Neural progenitor cell (in vitro differentiated cells): ENCODE measurements around the gene CAB39L. TPM values are rescaled to one million over a fixed set of nuclear protein-coding genes. Genes with fewer than 3 reads are reported as not detected.
A peak's percentile ranks its signal among the peaks of the same experiment; 100 is the strongest.

Experiments used
- DNase-seq: peaks from one replicate; pipeline ENCODE4 v3.0.0-alpha.2; 2016; ENCODE audit warnings: low spot score
- H2AFZ ChIP-seq: fragments of 200-600 bp; sonication (generic); replicated peaks from 2 replicates; pipeline ENCODE4 v1.6.1; 2016; ENCODE audit warnings: antibody characterized with exemption
- H3F3A ChIP-seq: fragments of 200-600 bp; sonication (generic); 2 replicates; pipeline ENCODE4 v1.6.1; 2016; ENCODE audit warnings: antibody characterized with exemption, low read depth
- H3K27ac ChIP-seq: fragments of 200-600 bp; sonication (generic); 2 replicates; pipeline ENCODE4 v1.5.1; 2016; ENCODE audit warnings: mild to moderate bottlenecking
- H3K27me3 ChIP-seq: fragments of 200-600 bp; sonication (generic); 2 replicates; pipeline ENCODE4 v1.6.1; 2016; ENCODE audit warnings: mild to moderate bottlenecking, moderate library complexity
- H3K36me3 ChIP-seq: fragments of 200-600 bp; sonication (generic); 2 replicates; pipeline ENCODE4 v1.5.1; 2016
- H3K4me1 ChIP-seq: fragments of 200-600 bp; sonication (generic); 2 replicates; pipeline ENCODE4 v1.6.1; 2016; ENCODE audit warnings: mixed run types
- H3K4me2 ChIP-seq: fragments of 200-600 bp; sonication (generic); 2 replicates; pipeline ENCODE4 v1.6.1; 2016
- H3K4me3 ChIP-seq: fragments of 200-600 bp; sonication (generic); 2 replicates; pipeline ENCODE4 v1.5.1; 2016
- H3K79me2 ChIP-seq: fragments of 200-600 bp; sonication (generic); 2 replicates; pipeline ENCODE4 v1.6.1; 2016; ENCODE audit warnings: low read depth
- H3K9ac ChIP-seq: fragments of 200-600 bp; sonication (generic); 2 replicates; pipeline ENCODE4 v1.6.1; 2016
- H3K9me3 ChIP-seq: fragments of 200-600 bp; sonication (generic); 2 replicates; pipeline ENCODE4 v1.5.1; 2016; ENCODE audit warnings: low read depth
- H4K20me1 ChIP-seq: fragments of 200-600 bp; sonication (generic); 2 replicates; pipeline ENCODE4 v1.6.1; 2016; ENCODE audit warnings: low read depth
- H3K27ac Mint-ChIP-seq: 3 replicates; pipeline ENCODE4 v1.8.0; 2021; ENCODE audit warnings: mixed read lengths
- H3K27me3 Mint-ChIP-seq: 2 replicates; pipeline ENCODE4 v1.8.0; 2022; ENCODE audit warnings: low read depth, mild to moderate bottlenecking, inconsistent platforms, moderate library complexity, mixed read lengths; ENCODE audit not compliant: insufficient read depth
- H3K36me3 Mint-ChIP-seq: 3 replicates; pipeline ENCODE4 v1.8.0; 2021; ENCODE audit warnings: mixed read lengths
- H3K4me1 Mint-ChIP-seq: 3 replicates; pipeline ENCODE4 v1.8.0; 2021; ENCODE audit warnings: mixed read lengths
- H3K4me3 Mint-ChIP-seq: 3 replicates; pipeline ENCODE4 v1.8.0; 2021; ENCODE audit warnings: mild to moderate bottlenecking, moderate library complexity, mixed read lengths
- H3K9me3 Mint-ChIP-seq: 3 replicates; pipeline ENCODE4 v1.8.0; 2020; ENCODE audit warnings: mixed read lengths
- CTCF ChIP-seq: fragments of 200-600 bp; sonication (generic); IDR thresholded peaks from 2 replicates; pipeline ENCODE4 v1.5.1; 2017; ENCODE audit warnings: antibody characterized with exemption, mild to moderate bottlenecking
- EZH2 ChIP-seq: fragments of 200-600 bp; sonication (generic); IDR thresholded peaks from 2 replicates; pipeline ENCODE4 v1.6.1; 2017; ENCODE audit warnings: antibody characterized with exemption, mild to moderate bottlenecking, moderate library complexity
- EZH2phosphoT487 ChIP-seq: fragments of 200-600 bp; sonication (generic); IDR thresholded peaks from 2 replicates; pipeline ENCODE4 v1.6.1; 2017; ENCODE audit warnings: antibody characterized with exemption
- total RNA-seq: library from RNA; depleted of rRNA; stranded (reverse); fragments of >200 nt; gene quantifications from 2 replicates; pipeline ENCODE4 v1.2.3, GENCODE V29; 2015; ENCODE audit warnings: low replicate concordance

Gene CAB39L
- total RNA-seq, 1 donor from 2014 or later, result 18.1 TPM

- H3K4me1 Mint-ChIP-seq, result peaks cover 41% of the 10 kb centered on the region
Observed at GRCh38 chr13:49369866-49370265, 74.0 kb downstream of the CAB39L start.

GRCh38 chr13:49368688-49369087, 75.2 kb downstream of the CAB39L start:
- no peak overlapping the region for H3K9ac ChIP-seq
- H3K4me3 Mint-ChIP-seq, result no peak overlapping the region
- H3K9me3 Mint-ChIP-seq, result peaks cover 2% of the 10 kb centered on the region
- no peaks in the 10 kb centered on the region for H3F3A ChIP-seq
- no peak overlapping the region for H3K27ac Mint-ChIP-seq
- no peak overlapping the region for H3K4me3 ChIP-seq
- H3K79me2 ChIP-seq, result no peaks in the 10 kb centered on the region
- H3K27me3 ChIP-seq, result no peaks in the 10 kb centered on the region
- TF ChIP-seq EZH2phosphoT487 (no peak), CTCF (no peak), EZH2 (no peak)
- no peaks in the 10 kb centered on the region for H4K20me1 ChIP-seq
- peaks cover 34% of the 10 kb centered on the region for H3K4me1 Mint-ChIP-seq
- H3K36me3 Mint-ChIP-seq, result peaks cover 3% of the 10 kb centered on the region
- H3K27me3 Mint-ChIP-seq, result peaks cover 3% of the 10 kb centered on the region
- no peak overlapping the region for H3K27ac ChIP-seq
- no peak overlapping the region for H2AFZ ChIP-seq
- H3K4me1 ChIP-seq, result peaks cover 10% of the 10 kb centered on the region
- no peaks in the 10 kb centered on the region for H3K9me3 ChIP-seq
- no peaks in the 10 kb centered on the region for H3K36me3 ChIP-seq
- H3K4me2 ChIP-seq, result peak overlapping the region; percentile 15
- DNase-seq, result no peak

More at GRCh38 chr13:49369866-49370265, 74.0 kb downstream of the CAB39L start:
- H3K36me3 ChIP-seq, result no peaks in the 10 kb centered on the region
- H4K20me1 ChIP-seq, result no peaks in the 10 kb centered on the region
- H3K27me3 Mint-ChIP-seq, result peaks cover 3% of the 10 kb centered on the region
- no peaks in the 10 kb centered on the region for H3K27me3 ChIP-seq
- no peaks in the 10 kb centered on the region for H3K36me3 Mint-ChIP-seq
- TF ChIP-seq EZH2 (no peak), EZH2phosphoT487 (no peak), CTCF (no peak)
- H3K9me3 Mint-ChIP-seq, result no peaks in the 10 kb centered on the region
- H3K79me2 ChIP-seq, result no peaks in the 10 kb centered on the region
- H3F3A ChIP-seq, result no peaks in the 10 kb centered on the region
- H3K27ac Mint-ChIP-seq, result no peak overlapping the region
- no peaks in the 10 kb centered on the region for H3K9me3 ChIP-seq
- no peak overlapping the region for H3K4me3 Mint-ChIP-seq
- no peak for DNase-seq
- H2AFZ ChIP-seq, result no peak overlapping the region
- no peak overlapping the region for H3K4me2 ChIP-seq
- no peak overlapping the region for H3K9ac ChIP-seq
- H3K4me3 ChIP-seq, result no peak overlapping the region
- H3K27ac ChIP-seq, result no peak overlapping the region
- peaks cover 10% of the 10 kb centered on the region for H3K4me1 ChIP-seq

- Mint-ChIP-seq H3K27ac (no peak overlapping the region), H3K9me3 (peaks cover 4% of the 10 kb centered on the region), H3K36me3 (peaks cover 5% of the 10 kb centered on the region), H3K4me3 (no peak overlapping the region), H3K27me3 (peaks cover 3% of the 10 kb centered on the region), H3K4me1 (peaks cover 30% of the 10 kb centered on the region)
- Histone ChIP-seq H3K4me3 (no peak overlapping the region), H3K4me2 (peak overlapping the region; percentile 15), H3K79me2 (no peaks in the 10 kb centered on the region), H3K27me3 (no peaks in the 10 kb centered on the region), H4K20me1 (no peaks in the 10 kb centered on the region), H3K9ac (no peak overlapping the region), H2AFZ (no peak overlapping the region), H3F3A (no peaks in the 10 kb centered on the region), H3K4me1 (peaks cover 10% of the 10 kb centered on the region), H3K36me3 (no peaks in the 10 kb centered on the region), H3K9me3 (no peaks in the 10 kb centered on the region), H3K27ac (no peak overlapping the region)
- DNase-seq, result peak; percentile 67
- TF ChIP-seq EZH2, result no peak
- no peak for TF ChIP-seq EZH2phosphoT487
- no peak for TF ChIP-seq CTCF
Observed at GRCh38 chr13:49367640-49368422, 76.0 kb downstream of the CAB39L start.
